H1 (cell line): ENCODE results near the gene DCTD. TPM values are rescaled to one million over a fixed set of nuclear protein-coding genes. Genes with fewer than 3 reads are reported as not detected.

Experiments
- CTCF ChIA-PET: fragments of 300-600 bp; sonication (Branson Sonifier 250); formaldehyde crosslinking; loops from one replicate; lab custom pipeline; 2021; ENCODE audit not compliant: partially characterized antibody; lab: Charles Lee
- POLR2A ChIA-PET: fragments of 300-600 bp; sonication (Branson Sonifier 250); formaldehyde crosslinking; loops from one replicate; lab custom pipeline; 2021; ENCODE audit warnings: inconsistent platforms; ENCODE audit not compliant: partially characterized antibody; lab: Charles Lee
- DNase-seq, 2 experiments: peaks; one replicate each; pipeline versions ENCODE4 v3.0.0 to v3.0.0-alpha.2; 2010 to 2022; ENCODE audit warnings: low spot score in 2 of 2, low read depth in 1 of 2, mixed read lengths in 1 of 2
- FAIRE-seq: peaks from 2 replicates; lab custom pipeline; 2011; peaks lifted over from hg19 to GRCh38; lab: Jason Lieb, UNC
- H2AFZ ChIP-seq: 2 replicates; pipeline ENCODE4 v1.8.1; 2012; ENCODE audit warnings: low read length, inconsistent platforms
- H2AK5ac ChIP-seq: 2 replicates; pipeline ENCODE4 v1.6.1; 2013; ENCODE audit warnings: low read depth, low read length
- H2BK120ac ChIP-seq: replicated peaks from 2 replicates; pipeline ENCODE3; 2013; ENCODE audit warnings: low read depth, low read length, inconsistent platforms
- H2BK12ac ChIP-seq: 2 replicates; pipeline ENCODE4 v1.6.1; 2013; ENCODE audit warnings: low read depth, low read length
- H2BK15ac ChIP-seq: 2 replicates; pipeline ENCODE4 v1.6.1; 2013; ENCODE audit warnings: low read length
- H2BK20ac ChIP-seq: 2 replicates; pipeline ENCODE4 v1.6.1; 2013; ENCODE audit warnings: low read length
- H2BK5ac ChIP-seq: 2 replicates; pipeline ENCODE4 v1.6.1; 2013; ENCODE audit warnings: low read depth, low read length
- H3K14ac ChIP-seq: 2 replicates; pipeline ENCODE4 v1.6.1; 2013; ENCODE audit warnings: inconsistent platforms; ENCODE audit not compliant: insufficient read length
- H3K18ac ChIP-seq: 2 replicates; pipeline ENCODE4 v1.6.1; 2013; ENCODE audit warnings: low read length; ENCODE audit errors: extremely low read depth
- H3K23ac ChIP-seq: 2 replicates; pipeline ENCODE4 v1.6.1; 2013; ENCODE audit warnings: inconsistent platforms; ENCODE audit not compliant: insufficient read length
- H3K23me2 ChIP-seq: 2 replicates; pipeline ENCODE4 v1.6.1; 2013; ENCODE audit warnings: low read depth, low read length
- H3K27ac ChIP-seq: 2 replicates; pipeline ENCODE4 v1.6.1; 2011; ENCODE audit warnings: low read depth, low read length, inconsistent platforms
- H3K27me3 ChIP-seq, 4 experiments: replicated peaks in 1 of 4; 1 replicate in 1 of 4; 2 replicates in 3 of 4; pipeline versions ENCODE4 v1.6.1 to v1.8.1; 2011 to 2013; ENCODE audit warnings: low read length in 3 of 4, mild to moderate bottlenecking in 3 of 4, inconsistent platforms in 2 of 4, mixed read lengths in 2 of 4, moderate library complexity in 1 of 4; ENCODE audit not compliant: control insufficient read depth in 3 of 4, insufficient read depth in 3 of 4; ENCODE audit errors: extremely low read depth in 1 of 4
- H3K36me3 ChIP-seq, 4 experiments: 2 replicates each; pipeline versions ENCODE4 v1.6.1 to v1.8.1; 2011 to 2013; ENCODE audit warnings: mild to moderate bottlenecking in 4 of 4, low read length in 3 of 4, moderate library complexity in 2 of 4, control low read depth in 1 of 4, inconsistent platforms in 1 of 4; ENCODE audit not compliant: insufficient read depth in 4 of 4, control insufficient read depth in 2 of 4
- H3K4ac ChIP-seq: replicated peaks from 2 replicates; pipeline ENCODE3; 2013; ENCODE audit warnings: low read length, low read depth, mixed read lengths, inconsistent platforms; ENCODE audit not compliant: insufficient read length
- H3K4me1 ChIP-seq, 4 experiments: replicated peaks in 1 of 4; 1 replicate in 1 of 4; 2 replicates in 3 of 4; pipeline versions ENCODE4 v1.6.1 to v1.8.1; 2011 to 2013; ENCODE audit warnings: low read length in 3 of 4, inconsistent platforms in 2 of 4, mixed read lengths in 1 of 4; ENCODE audit not compliant: insufficient read depth in 4 of 4, control insufficient read depth in 3 of 4
- H3K4me2 ChIP-seq, 2 experiments: 2 replicates each; pipeline versions ENCODE4 v1.6.1 to v1.8.1; 2011 to 2013; ENCODE audit warnings: low read depth in 2 of 2, low read length in 2 of 2, control low read depth in 1 of 2, inconsistent platforms in 1 of 2, mild to moderate bottlenecking in 1 of 2; ENCODE audit not compliant: insufficient read depth in 1 of 2
- H3K4me3 ChIP-seq, 4 experiments: fragments of 200-600, 300-600 bp in 1 of 4; sonication (generic), shearing (Covaris generic), sonication (Bioruptor Twin) in 1 of 4; 2 replicates each; pipeline versions ENCODE4 v1.5.1 to v1.8.1; 2011 to 2016; ENCODE audit warnings: low read length in 4 of 4, low read depth in 3 of 4, control low read depth in 2 of 4, inconsistent platforms in 2 of 4, mild to moderate bottlenecking in 2 of 4, mixed read lengths in 1 of 4, moderate library complexity in 1 of 4; ENCODE audit not compliant: insufficient read depth in 2 of 4; ENCODE audit errors: extremely low read depth in 1 of 4
- H3K56ac ChIP-seq: replicated peaks from 2 replicates; pipeline ENCODE3; 2013; ENCODE audit warnings: low read depth, mild to moderate bottlenecking, mixed read lengths, low read length, inconsistent platforms; ENCODE audit not compliant: insufficient read length
- H3K79me1 ChIP-seq: 2 replicates; pipeline ENCODE4 v1.6.1; 2013; ENCODE audit warnings: low read depth, low read length, control low read depth
- H3K79me2 ChIP-seq, 2 experiments: 2 replicates each; pipeline versions ENCODE4 v1.6.1 to v1.8.1; 2012 to 2013; ENCODE audit warnings: low read length in 2 of 2, mild to moderate bottlenecking in 2 of 2, inconsistent platforms in 1 of 2; ENCODE audit not compliant: insufficient read depth in 2 of 2, control insufficient read depth in 1 of 2
- H3K9ac ChIP-seq, 4 experiments: replicated peaks in 1 of 4; 1 replicate in 1 of 4; 2 replicates in 3 of 4; pipeline versions ENCODE4 v1.6.1 to v1.8.1; 2011 to 2013; ENCODE audit warnings: low read depth in 3 of 4, low read length in 3 of 4, control low read depth in 2 of 4, mild to moderate bottlenecking in 2 of 4, moderate library complexity in 2 of 4, inconsistent platforms in 1 of 4; ENCODE audit errors: extremely low read depth in 1 of 4
- H3K9me3 ChIP-seq, 2 experiments: 2 replicates each; pipeline versions ENCODE4 v1.6.1 to v1.8.1; 2012 to 2013; ENCODE audit warnings: mild to moderate bottlenecking in 2 of 2, moderate library complexity in 2 of 2, control low read depth in 1 of 2, inconsistent platforms in 1 of 2, low read depth in 1 of 2, low read length in 1 of 2, mixed read lengths in 1 of 2; ENCODE audit not compliant: insufficient read depth in 2 of 2
- H4K20me1 ChIP-seq, 2 experiments: replicated peaks in 1 of 2; 2 replicates each; pipeline versions ENCODE3 to v1.8.1; 2011 to 2013; ENCODE audit warnings: inconsistent platforms in 2 of 2, low read length in 2 of 2, mild to moderate bottlenecking in 1 of 2; ENCODE audit not compliant: insufficient read depth in 2 of 2, control insufficient read depth in 1 of 2
- H4K5ac ChIP-seq: 2 replicates; pipeline ENCODE4 v1.6.1; 2013; ENCODE audit warnings: low read length, low read depth, mixed read lengths, inconsistent platforms; ENCODE audit not compliant: insufficient read length
- H4K8ac ChIP-seq: 2 replicates; pipeline ENCODE4 v1.8.0; 2013; ENCODE audit warnings: mild to moderate bottlenecking, moderate library complexity, low read length, inconsistent platforms; ENCODE audit not compliant: insufficient read depth; ENCODE audit errors: extremely low read depth
- H4K91ac ChIP-seq: replicated peaks from 2 replicates; pipeline ENCODE3; 2013; ENCODE audit warnings: low read length, mixed read lengths, inconsistent platforms; ENCODE audit not compliant: insufficient read length
- FOSL1 ChIP-seq: IDR thresholded peaks from 2 replicates; pipeline ENCODE4 v1.6.1; 2011; ENCODE audit warnings: mild to moderate bottlenecking, low read depth, low read length, moderate library complexity; ENCODE audit not compliant: insufficient read depth
- KDM4A ChIP-seq: IDR thresholded peaks from one replicate; pipeline ENCODE4 v1.7.1; 2012; ENCODE audit warnings: low read depth, mild to moderate bottlenecking, moderate library complexity, low read length, inconsistent platforms; ENCODE audit not compliant: severe bottlenecking
- NANOG ChIP-seq: IDR thresholded peaks from 2 replicates; pipeline ENCODE4 v1.6.1; 2011; ENCODE audit warnings: low read length, low read depth, mild to moderate bottlenecking, inconsistent platforms; ENCODE audit not compliant: insufficient read depth, poor library complexity, severe bottlenecking
- RFX5 ChIP-seq: IDR thresholded peaks from 2 replicates; pipeline ENCODE4 v1.6.1; 2011; ENCODE audit warnings: low read depth, low read length, improper control_type of control experiment, borderline replicate concordance
- SP1 ChIP-seq: IDR thresholded peaks from 2 replicates; pipeline ENCODE4 v1.6.1; 2011; ENCODE audit warnings: low read depth, low read length
- SRF ChIP-seq: IDR thresholded peaks from 2 replicates; pipeline ENCODE4 v1.6.1; 2011; ENCODE audit warnings: mild to moderate bottlenecking, low read depth, low read length, moderate library complexity
- SUZ12 ChIP-seq: fragments of 200-600 bp; sonication (generic); IDR thresholded peaks from 2 replicates; pipeline ENCODE4 v1.6.1; 2012; ENCODE audit warnings: mild to moderate bottlenecking, inconsistent platforms, low read length, moderate library complexity, mixed read lengths
- TAF7 ChIP-seq: optimal IDR thresholded peaks from 2 replicates; pipeline ENCODE3; 2011; ENCODE audit warnings: low read depth, mild to moderate bottlenecking, inconsistent platforms, low read length, moderate library complexity, borderline replicate concordance
- TEAD4 ChIP-seq: IDR thresholded peaks from 2 replicates; pipeline ENCODE4 v1.6.1; 2012; ENCODE audit warnings: low read depth, low read length, inconsistent platforms, mixed read lengths
- WGBS, 2 experiments: shearing (Covaris generic) in 1 of 2; methylation state at CpG; one replicate each; pipeline versions ENCODE4 v1.1.6 to v1.1.7; 2013 to 2015; ENCODE audit warnings: low lambda C conversion rate in 2 of 2, mixed read lengths in 2 of 2, inconsistent platforms in 1 of 2, low coverage in 1 of 2, missing lambda C conversion rate in 1 of 2; ENCODE audit not compliant: insufficient replicate concordance in 2 of 2, insufficient coverage in 1 of 2, insufficient read length in 1 of 2; ENCODE audit errors: extremely low coverage in 1 of 2, missing lambda C conversion rate in 1 of 2; 5-methylcytosine and 5-hydroxymethylcytosine counted together
- polyA plus RNA-seq, 7 experiments: library from polyadenylated mRNA; depleted of rRNA in 3 of 7; stranded (reverse) in 5 of 7; unstranded in 2 of 7; fragments of >200 nt in 5 of 7; fragments of 200-250 nt in 2 of 7; gene quantifications; 1 replicate in 5 of 7; 2 replicates in 1 of 7; 4 replicates in 1 of 7; pipeline versions ENCODE4 v1.2.1 to v1.2.3, GENCODE V29; 2011 to 2013; ENCODE audit warnings: missing spikeins in 2 of 7, mixed read lengths in 2 of 7
- total RNA-seq: library from RNA; stranded (reverse); fragmentation: NEBNext Ultra II Directional; extraction: Animal tissue kit (Norgen Biotek cat#: 25700); gene quantifications from 2 replicates; pipeline ENCODE4 v1.2.1, GENCODE V29; 2021
- TF ChIP-seq, protein P1 (sequence below), 3 experiments: IDR thresholded peaks; 1 replicate in 2 of 3; 2 replicates in 1 of 3; pipeline versions ENCODE4 v1.5.1 to v1.6.1; 2011; ENCODE audit warnings: low read length in 3 of 3, mild to moderate bottlenecking in 3 of 3, inconsistent platforms in 2 of 3, low read depth in 1 of 3, moderate library complexity in 1 of 3; ENCODE audit not compliant: insufficient read depth in 1 of 3; ENCODE audit errors: control extremely low read depth in 1 of 3
- TF ChIP-seq, protein P2 (sequence below): IDR thresholded peaks from 2 replicates; pipeline ENCODE4 v1.6.1; 2012; ENCODE audit warnings: inconsistent platforms

Gene DCTD
- total and polyA plus RNA-seq, 2 of the 8 experiments (the other 6 are each of a cell fraction or from before 2014, with no cell fraction given), result 60.2 to 69.5 TPM

DNA sequence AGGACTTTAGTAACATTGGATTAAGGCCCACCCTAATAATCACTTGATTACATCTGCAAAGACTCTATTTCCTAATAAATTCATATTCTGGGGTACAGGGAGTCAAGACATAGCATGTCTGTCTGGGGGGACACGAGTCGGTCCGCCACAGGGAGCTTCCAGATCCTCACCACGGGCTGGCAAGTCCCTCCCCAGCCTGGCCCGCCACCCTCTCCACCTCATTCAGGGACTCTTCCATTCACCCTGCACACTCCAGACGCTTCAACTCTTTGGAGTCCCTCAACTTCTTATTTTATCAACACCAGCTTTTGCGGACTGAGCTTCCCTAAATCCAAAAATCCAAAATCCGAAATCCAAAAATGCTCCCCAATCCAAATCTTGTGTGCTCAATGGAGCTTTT, 71.2 kb downstream of the DCTD start:
- no peaks in the 10 kb centered on the region for H4K20me1 ChIP-seq
- no peak overlapping the region for H4K8ac ChIP-seq
- 92% methylated on average over 8 of the region's 8 CpGs; no CpG with 5 or more reads in 1 of the 2 experiments for WGBS, 2 experiments
- no peak overlapping the region for H3K4ac ChIP-seq
- no peaks in the 10 kb centered on the region for H3K79me2 ChIP-seq
- DNase-seq (no peak), FAIRE-seq (no peak)
- H3K27ac ChIP-seq, result no peak overlapping the region
- no peak overlapping the region for H2BK20ac ChIP-seq
- CTCF ChIA-PET, result interaction anchor here (0.9 to 2.3 kb wide), 3 partner anchors 16 to 79 kb away, joined by 3 to 10 read pairs (median 5); no protein-coding TSS in a partner anchor
- no peak overlapping the region for H2BK12ac ChIP-seq
- H2BK120ac ChIP-seq, result no peak overlapping the region
- H4K5ac ChIP-seq, result no peak overlapping the region
- H4K91ac ChIP-seq, result no peak overlapping the region
- no peaks in the 10 kb centered on the region for H3K79me1 ChIP-seq
- H3K56ac ChIP-seq, result no peak overlapping the region
- H3K4me1 ChIP-seq, result peaks cover 0 to 3% (median 1%) of the 10 kb centered on the region in 4 experiments; a peak in 2 of 7 replicates
- H3K4me3 ChIP-seq, result no peak overlapping the region
- no peak overlapping the region for H3K23ac ChIP-seq
- H2AFZ ChIP-seq, result no peak overlapping the region
- no peak overlapping the region for H3K9ac ChIP-seq
- H3K36me3 ChIP-seq, result no peaks in the 10 kb centered on the region
- H3K9me3 ChIP-seq, result no peaks in the 10 kb centered on the region
- H3K18ac ChIP-seq, result no peak overlapping the region
- no peaks in the 10 kb centered on the region for H3K23me2 ChIP-seq
- H3K4me2 ChIP-seq, result no peak overlapping the region
- POLR2A ChIA-PET, result no interaction called here
- H3K27me3 ChIP-seq, result no peaks in the 10 kb centered on the region
- H3K14ac ChIP-seq, result no peak overlapping the region
- H2BK15ac ChIP-seq, result no peak overlapping the region
- no peak overlapping the region for H2BK5ac ChIP-seq
- H2AK5ac ChIP-seq, result no peak overlapping the region
- TF ChIP-seq KDM4A (no peak), FOSL1 (no peak), SRF (no peak), TAF7 (no peak), SP1 (no peak), TEAD4 (no peak), NANOG (no peak), RFX5 (no peak), SUZ12 (no peak)
- TF ChIP-seq, protein P1, sequence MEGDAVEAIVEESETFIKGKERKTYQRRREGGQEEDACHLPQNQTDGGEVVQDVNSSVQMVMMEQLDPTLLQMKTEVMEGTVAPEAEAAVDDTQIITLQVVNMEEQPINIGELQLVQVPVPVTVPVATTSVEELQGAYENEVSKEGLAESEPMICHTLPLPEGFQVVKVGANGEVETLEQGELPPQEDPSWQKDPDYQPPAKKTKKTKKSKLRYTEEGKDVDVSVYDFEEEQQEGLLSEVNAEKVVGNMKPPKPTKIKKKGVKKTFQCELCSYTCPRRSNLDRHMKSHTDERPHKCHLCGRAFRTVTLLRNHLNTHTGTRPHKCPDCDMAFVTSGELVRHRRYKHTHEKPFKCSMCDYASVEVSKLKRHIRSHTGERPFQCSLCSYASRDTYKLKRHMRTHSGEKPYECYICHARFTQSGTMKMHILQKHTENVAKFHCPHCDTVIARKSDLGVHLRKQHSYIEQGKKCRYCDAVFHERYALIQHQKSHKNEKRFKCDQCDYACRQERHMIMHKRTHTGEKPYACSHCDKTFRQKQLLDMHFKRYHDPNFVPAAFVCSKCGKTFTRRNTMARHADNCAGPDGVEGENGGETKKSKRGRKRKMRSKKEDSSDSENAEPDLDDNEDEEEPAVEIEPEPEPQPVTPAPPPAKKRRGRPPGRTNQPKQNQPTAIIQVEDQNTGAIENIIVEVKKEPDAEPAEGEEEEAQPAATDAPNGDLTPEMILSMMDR (IDR thresholded peaks at IDR 0.05; ENCODE audit: control extremely low read depth in 1 of 3, insufficient read depth in 1 of 3, low read depth in 1 of 3, low read length in 3 of 3), result no peak
- TF ChIP-seq, protein P2, sequence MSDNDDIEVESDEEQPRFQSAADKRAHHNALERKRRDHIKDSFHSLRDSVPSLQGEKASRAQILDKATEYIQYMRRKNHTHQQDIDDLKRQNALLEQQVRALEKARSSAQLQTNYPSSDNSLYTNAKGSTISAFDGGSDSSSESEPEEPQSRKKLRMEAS, result no peak
